ENCODE data around the gene NXPH1. TPM values are rescaled to one million over a fixed set of nuclear protein-coding genes. Genes with fewer than 3 reads are reported as not detected.

Gene NXPH1
- total RNA-seq, 3 donors from 2014 or later (not counting 1 experiment from before 2014, with no cell fraction given) = not detected

- no peaks in the 10 kb centered on the region for H3K36me3 Mint-ChIP-seq
- intact Hi-C loops (cut with micrococcal nuclease) = no loop called here
- no peak for DNase-seq
- TF ChIP-seq CTCF (IDR thresholded peaks at IDR 0.05) = no peak
- Histone ChIP-seq H3K27me3 (ENCODE audit: control insufficient read depth, insufficient read depth, low read length) (no peaks in the 10 kb centered on the region), H3K9me3 (ENCODE audit: control insufficient read depth, insufficient read depth, low read length) (no peaks in the 10 kb centered on the region), H3K27ac (ENCODE audit: low read length) (no peak overlapping the region), H3K4me1 (ENCODE audit: control insufficient read depth, insufficient read depth, low read length) (no peaks in the 10 kb centered on the region), H3K36me3 (ENCODE audit: control insufficient read depth, insufficient read depth, low read length) (no peaks in the 10 kb centered on the region), H3K4me3 (ENCODE audit: low read length) (no peak overlapping the region)
- no peak overlapping the region for H3K27ac Mint-ChIP-seq
- no peaks in the 10 kb centered on the region for H3K4me1 Mint-ChIP-seq
- peaks cover 2 to 3% of the 10 kb centered on the region in 2 donors for H3K9me3 Mint-ChIP-seq
- no peak for ATAC-seq
- no peak overlapping the region for H3K4me3 Mint-ChIP-seq
- no peaks in the 10 kb centered on the region for H3K27me3 Mint-ChIP-seq (ENCODE audit: low read depth in 2 of 2)
- WGBS (ENCODE audit: insufficient coverage) = 97% methylated on average over 2 of the region's 2 CpGs
These were observed 83.6 kb downstream of the NXPH1 start for GRCh38 chr7:8516976-8517375.

GRCh38 chr7:8528311-8528710, 94.9 kb downstream of the NXPH1 start:
- 100% methylated on average over 2 of the region's 2 CpGs for WGBS (ENCODE audit: insufficient coverage)
- Histone ChIP-seq H3K9me3 (ENCODE audit: control insufficient read depth, insufficient read depth, low read length) (peaks cover 3% of the 10 kb centered on the region), H3K4me3 (ENCODE audit: low read length) (no peak overlapping the region), H3K27me3 (ENCODE audit: control insufficient read depth, insufficient read depth, low read length) (no peaks in the 10 kb centered on the region), H3K36me3 (ENCODE audit: control insufficient read depth, insufficient read depth, low read length) (no peaks in the 10 kb centered on the region), H3K27ac (ENCODE audit: low read length) (no peak overlapping the region), H3K4me1 (ENCODE audit: control insufficient read depth, insufficient read depth, low read length) (no peaks in the 10 kb centered on the region)
- intact Hi-C loops (cut with micrococcal nuclease) = no loop called here
- DNase-seq (no peak), ATAC-seq (no peak)
- H3K4me3 Mint-ChIP-seq = no peak overlapping the region
- peaks cover 10 to 12% of the 10 kb centered on the region in 2 donors for H3K9me3 Mint-ChIP-seq
- H3K27ac Mint-ChIP-seq = no peak overlapping the region
- no peaks in the 10 kb centered on the region for H3K4me1 Mint-ChIP-seq
- no peaks in the 10 kb centered on the region for H3K27me3 Mint-ChIP-seq (ENCODE audit: low read depth in 2 of 2)
- no peak for TF ChIP-seq CTCF (IDR thresholded peaks at IDR 0.05)
- no peaks in the 10 kb centered on the region for H3K36me3 Mint-ChIP-seq

GRCh38 chr7:8531991-8532515, 98.6 kb downstream of the NXPH1 start:
- no peaks in the 10 kb centered on the region for H3K4me1 ChIP-seq (ENCODE audit: control insufficient read depth, insufficient read depth, low read length)
- Mint-ChIP-seq H3K9me3 (no peaks in the 10 kb centered on the region), H3K4me3 (no peak overlapping the region), H3K4me1 (no peaks in the 10 kb centered on the region), H3K27me3 (ENCODE audit: low read depth in 2 of 2) (no peaks in the 10 kb centered on the region), H3K36me3 (no peaks in the 10 kb centered on the region), H3K27ac (no peak overlapping the region)
- no peaks in the 10 kb centered on the region for H3K9me3 ChIP-seq (ENCODE audit: control insufficient read depth, insufficient read depth, low read length)
- no peak overlapping the region for H3K27ac ChIP-seq (ENCODE audit: low read length)
- no peak for TF ChIP-seq CTCF (IDR thresholded peaks at IDR 0.05)
- ATAC-seq (no peak), DNase-seq (no peak)
- intact Hi-C loops (cut with micrococcal nuclease) = no loop called here
- no peak overlapping the region for H3K4me3 ChIP-seq (ENCODE audit: low read length)
- no peaks in the 10 kb centered on the region for H3K27me3 ChIP-seq (ENCODE audit: control insufficient read depth, insufficient read depth, low read length)
- 76% methylated on average over 2 of the region's 2 CpGs for WGBS (ENCODE audit: insufficient coverage)
- H3K36me3 ChIP-seq (ENCODE audit: control insufficient read depth, insufficient read depth, low read length) = no peaks in the 10 kb centered on the region

- no peak for DNase-seq
- no peak overlapping the region for H3K4me3 Mint-ChIP-seq
- ATAC-seq = no peak
These were observed 103.0 kb downstream of the NXPH1 start for GRCh38 chr7:8536431-8536830.

More at GRCh38 chr7:8536431-8536830, 103.0 kb downstream of the NXPH1 start:
- Mint-ChIP-seq H3K9me3 (no peaks in the 10 kb centered on the region), H3K4me1 (no peaks in the 10 kb centered on the region), H3K27ac (no peak overlapping the region), H3K36me3 (no peaks in the 10 kb centered on the region), H3K27me3 (ENCODE audit: low read depth in 2 of 2) (no peaks in the 10 kb centered on the region)
- Histone ChIP-seq H3K27ac (ENCODE audit: low read length) (no peak overlapping the region), H3K27me3 (ENCODE audit: control insufficient read depth, insufficient read depth, low read length) (no peaks in the 10 kb centered on the region), H3K4me3 (ENCODE audit: low read length) (no peak overlapping the region), H3K9me3 (ENCODE audit: control insufficient read depth, insufficient read depth, low read length) (no peaks in the 10 kb centered on the region), H3K4me1 (ENCODE audit: control insufficient read depth, insufficient read depth, low read length) (no peaks in the 10 kb centered on the region), H3K36me3 (ENCODE audit: control insufficient read depth, insufficient read depth, low read length) (no peaks in the 10 kb centered on the region)
- no peak for TF ChIP-seq CTCF (IDR thresholded peaks at IDR 0.05)
- WGBS (ENCODE audit: insufficient coverage) = 82% methylated on average over 3 of the region's 3 CpGs
- intact Hi-C loops (cut with micrococcal nuclease) = no loop called here

All from natural killer cell (primary cell).